GM12864 (cell line): Measurements from ENCODE around the gene KRI1.

Experiments used
- DNase-seq: peaks from one replicate; pipeline ENCODE4 v3.0.0-alpha.2; 2011; ENCODE audit warnings: low read depth
- H3K4me3 ChIP-seq: 2 replicates; pipeline ENCODE4 v1.5.1; 2011; ENCODE audit warnings: mild to moderate bottlenecking, low read depth, low read length, control low read depth
- CTCF ChIP-seq: IDR thresholded peaks from 2 replicates; pipeline ENCODE4 v1.5.1; 2011; ENCODE audit warnings: low read depth, mild to moderate bottlenecking, moderate library complexity, low read length, control low read depth, inconsistent platforms; ENCODE audit errors: missing control alignments

The KRI1 gene

GRCh38 chr19:10510301-10510802 lies 55.5 kb downstream of the KRI1 start:
- DNase-seq: no peak
- TF ChIP-seq CTCF: peak; percentile 88
- no peak overlapping the region for H3K4me3 ChIP-seq

DNA sequence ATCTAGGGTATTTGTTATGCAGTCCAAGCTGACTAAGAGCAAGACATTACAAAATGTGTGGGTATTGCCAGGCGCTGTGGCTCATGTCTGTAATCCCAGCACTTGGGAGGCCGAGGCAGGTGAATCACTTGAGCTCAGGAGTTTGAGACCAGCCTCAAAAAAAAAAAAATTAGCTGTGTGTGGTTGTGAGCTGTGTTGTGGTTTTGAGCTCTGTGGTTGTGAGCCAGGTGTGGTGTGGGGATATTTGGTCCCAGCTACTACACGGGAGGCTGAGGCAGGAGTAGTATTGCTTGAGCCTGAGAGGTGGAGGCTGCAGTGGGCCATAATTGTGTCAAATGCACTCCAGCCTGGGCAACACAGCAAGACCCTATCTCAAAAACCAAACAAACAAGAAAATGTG lies 57.1 kb downstream of the KRI1 start:
- H3K4me3 ChIP-seq: no peak overlapping the region
- no peak for TF ChIP-seq CTCF
- no peak for DNase-seq

- H3K4me3 ChIP-seq: no peak overlapping the region
- TF ChIP-seq CTCF: no peak
- no peak for DNase-seq
Observed at GRCh38 chr19:10508036-10508435, 57.8 kb downstream of the KRI1 start.

DNA sequence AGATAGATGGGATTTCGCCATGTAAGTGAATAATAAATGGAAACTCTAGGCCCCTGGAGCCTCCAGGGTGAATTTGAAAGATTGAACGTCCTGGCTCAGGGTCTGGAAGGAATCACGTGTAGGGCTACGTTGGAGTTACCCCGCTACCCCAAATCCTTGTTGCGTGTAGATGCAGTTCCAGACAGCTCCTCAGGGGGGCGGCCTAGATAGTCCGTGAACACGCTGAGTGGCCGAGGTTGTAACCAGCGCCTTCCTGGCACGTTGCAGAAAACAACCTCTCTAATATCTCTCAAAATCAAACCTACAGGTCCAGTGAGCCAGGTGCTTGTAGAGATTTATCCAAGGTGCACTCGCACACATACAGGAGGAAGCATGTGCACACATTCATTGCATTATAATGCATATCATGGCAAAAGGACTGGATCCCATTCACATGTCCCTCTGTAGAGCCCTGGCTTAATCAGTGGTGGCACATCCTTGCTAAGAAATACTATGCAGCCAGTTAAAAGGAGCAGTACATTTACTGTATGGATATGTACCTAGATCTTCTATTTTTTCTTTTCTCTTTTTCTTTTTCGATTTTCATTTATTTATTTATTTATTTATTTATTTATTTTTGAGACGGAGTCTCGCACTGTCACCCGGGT lies 60.1 kb downstream of the KRI1 start:
- no peak overlapping the region for H3K4me3 ChIP-seq
- peak; percentile 91 for TF ChIP-seq CTCF
- no peak for DNase-seq
